Inferior parietal cortex (tissue), 1 donor: ENCODE results near the gene GRIK4.

ENCODE experiments used
- DNase-seq: peaks from one replicate; pipeline ENCODE4 v3.0.0-alpha.2; 2016; ENCODE audit errors: extremely low spot score

The GRIK4 gene

GRCh38 chr11:120547811-120548681 is 36.5 kb downstream of the GRIK4 start:
- peak; percentile 77 for DNase-seq

GRCh38 chr11:120548682-120549209 is 37.2 kb downstream of the GRIK4 start:
- DNase-seq, result no peak

- no peak for DNase-seq
Observed at GRCh38 chr11:120549346-120549745, 37.8 kb downstream of the GRIK4 start.

- DNase-seq, result no peak
Observed at GRCh38 chr11:120550007-120550406, 38.5 kb downstream of the GRIK4 start.

- no peak for DNase-seq
Observed at GRCh38 chr11:120551191-120551590, 39.6 kb downstream of the GRIK4 start.

- no peak for DNase-seq
Observed at GRCh38 chr11:120554766-120555432, 43.4 kb downstream of the GRIK4 start.

GRCh38 chr11:120555433-120555773 is 43.9 kb downstream of the GRIK4 start:
- no peak for DNase-seq

GRCh38 chr11:120556797-120557196 is 45.2 kb downstream of the GRIK4 start:
- DNase-seq, result no peak

- no peak for DNase-seq
Observed at GRCh38 chr11:120558744-120559431, 47.3 kb downstream of the GRIK4 start.

- no peak for DNase-seq
Observed at GRCh38 chr11:120561286-120561685, 49.7 kb downstream of the GRIK4 start.

- DNase-seq, result no peak
Observed at GRCh38 chr11:120562806-120563425, 51.4 kb downstream of the GRIK4 start.

- peak; percentile 78 for DNase-seq
Observed at GRCh38 chr11:120563703-120564572, 52.4 kb downstream of the GRIK4 start.

GRCh38 chr11:120564573-120565311 is 53.2 kb downstream of the GRIK4 start:
- DNase-seq, result peak; percentile 65

- DNase-seq, result no peak
Observed at GRCh38 chr11:120565466-120566155, 54.1 kb downstream of the GRIK4 start.

- no peak for DNase-seq
Observed at GRCh38 chr11:120566176-120566575, 54.6 kb downstream of the GRIK4 start.

GRCh38 chr11:120568572-120569307 is 57.2 kb downstream of the GRIK4 start:
- DNase-seq, result no peak

GRCh38 chr11:120569861-120570260 is 58.3 kb downstream of the GRIK4 start:
- DNase-seq, result no peak

GRCh38 chr11:120571476-120571875 is 59.9 kb downstream of the GRIK4 start:
- no peak for DNase-seq
